HepG2 (cell line): ENCODE measurements around the gene CCL27. TPM values are rescaled to one million over a fixed set of nuclear protein-coding genes. Genes with fewer than 3 reads are reported as not detected.

Experiments
- CHCHD3 ChIP-seq: sonication (generic); formaldehyde crosslinking; IDR thresholded peaks from 2 replicates; pipeline ENCODE4 v1.8.0; 2022; ENCODE audit warnings: mild to moderate bottlenecking, missing genetic modification reagents, moderate library complexity
- CHD4 ChIP-seq: fragments of 200-600 bp; sonication (generic); IDR thresholded peaks from 2 replicates; pipeline ENCODE4 v1.7.0; 2017; ENCODE audit warnings: mild to moderate bottlenecking, low read length, borderline replicate concordance
- ERF ChIP-seq: IDR thresholded peaks from 2 replicates; pipeline ENCODE4 v1.6.1; 2018; ENCODE audit warnings: missing biosample characterization, missing genetic modification reagents
- GPBP1L1 ChIP-seq: sonication (generic); formaldehyde crosslinking; IDR thresholded peaks from 2 replicates; pipeline ENCODE4 v1.5.0; 2020; ENCODE audit warnings: mild to moderate bottlenecking, missing genetic modification reagents
- HNF4A ChIP-seq: sonication (generic); formaldehyde crosslinking; IDR thresholded peaks from 2 replicates; pipeline ENCODE4 v1.4.0; 2020; ENCODE audit warnings: missing genetic modification reagents
- HOXA7 ChIP-seq: sonication (generic); formaldehyde crosslinking; IDR thresholded peaks from 2 replicates; pipeline ENCODE4 v1.8.1; 2022; ENCODE audit warnings: mild to moderate bottlenecking, missing genetic modification reagents, moderate library complexity
- KAT8 ChIP-seq: IDR thresholded peaks from 2 replicates; pipeline ENCODE4 v1.6.1; 2016; ENCODE audit warnings: missing genetic modification reagents, missing compliant biosample characterization
- KMT2A ChIP-seq: sonication (generic); formaldehyde crosslinking; IDR thresholded peaks from 2 replicates; pipeline ENCODE4 v1.4.0; 2020; ENCODE audit warnings: missing genetic modification reagents
- MTF2 ChIP-seq: sonication (generic); formaldehyde crosslinking; IDR thresholded peaks from 2 replicates; pipeline ENCODE4 v1.5.0; 2020; ENCODE audit warnings: missing genetic modification reagents, borderline replicate concordance
- NFATC3 ChIP-seq: sonication (generic); formaldehyde crosslinking; IDR thresholded peaks from 2 replicates; pipeline ENCODE4 v1.5.1; 2020; ENCODE audit warnings: mild to moderate bottlenecking, missing genetic modification reagents
- PBX3 ChIP-seq: sonication (generic); formaldehyde crosslinking; IDR thresholded peaks from 2 replicates; pipeline ENCODE4 v1.8.1; 2023; ENCODE audit warnings: missing genetic modification reagents, inconsistent platforms, borderline replicate concordance
- PCBP2 ChIP-seq: fragments of 200-400 bp; formaldehyde crosslinking; optimal IDR thresholded peaks from 2 replicates; pipeline ENCODE3; 2018; ENCODE audit warnings: low read length, low read depth; ENCODE audit not compliant: poor library complexity, severe bottlenecking
- RELA ChIP-seq: sonication (generic); formaldehyde crosslinking; IDR thresholded peaks from 2 replicates; pipeline ENCODE4 v1.4.0; 2020; ENCODE audit warnings: missing genetic modification reagents
- RORA ChIP-seq: sonication (generic); formaldehyde crosslinking; IDR thresholded peaks from 2 replicates; pipeline ENCODE4 v1.5.0; 2020; ENCODE audit warnings: mild to moderate bottlenecking, missing genetic modification reagents, moderate library complexity
- TFDP1 ChIP-seq: IDR thresholded peaks from 2 replicates; pipeline ENCODE4 v1.6.1; 2016; ENCODE audit warnings: missing compliant biosample characterization, missing genetic modification reagents, borderline replicate concordance
- THAP11 ChIP-seq: IDR thresholded peaks from 2 replicates; pipeline ENCODE4 v1.6.1; 2016; ENCODE audit warnings: missing biosample characterization, missing genetic modification reagents
- TOE1 ChIP-seq: sonication (generic); formaldehyde crosslinking; IDR thresholded peaks from 2 replicates; pipeline ENCODE4 v1.4.0; 2020; ENCODE audit warnings: mild to moderate bottlenecking, missing genetic modification reagents
- U2AF2 ChIP-seq: fragments of 200-400 bp; formaldehyde crosslinking; IDR thresholded peaks from 2 replicates; pipeline ENCODE4 v1.6.1; 2017; ENCODE audit warnings: low read depth, mild to moderate bottlenecking, low read length
- WIZ ChIP-seq: sonication (generic); formaldehyde crosslinking; IDR thresholded peaks from 2 replicates; pipeline ENCODE4 v1.5.1; 2020; ENCODE audit warnings: mild to moderate bottlenecking, missing genetic modification reagents
- ZFP91 ChIP-seq: sonication (generic); formaldehyde crosslinking; IDR thresholded peaks from 2 replicates; pipeline ENCODE4 v1.9.0; 2022; ENCODE audit warnings: missing genetic modification reagents, mild to moderate bottlenecking, borderline replicate concordance
- ZNF180 ChIP-seq: sonication (generic); formaldehyde crosslinking; IDR thresholded peaks from 2 replicates; pipeline ENCODE4 v1.4.0; 2020; ENCODE audit warnings: low read depth, missing genetic modification reagents, borderline replicate concordance
- ZNF446 ChIP-seq: sonication (generic); formaldehyde crosslinking; IDR thresholded peaks from 2 replicates; pipeline ENCODE4 v1.5.0; 2020; ENCODE audit warnings: mild to moderate bottlenecking, missing genetic modification reagents
- ZNF510 ChIP-seq: sonication (generic); formaldehyde crosslinking; IDR thresholded peaks from 2 replicates; pipeline ENCODE4 v1.4.0; 2020; ENCODE audit warnings: low read depth, mild to moderate bottlenecking, missing genetic modification reagents
- ZNF580 ChIP-seq: IDR thresholded peaks from 2 replicates; pipeline ENCODE4 v1.6.1; 2016; ENCODE audit warnings: low read depth, borderline replicate concordance
- ZNF850 ChIP-seq: sonication (generic); formaldehyde crosslinking; conservative IDR thresholded peaks from 2 replicates; pipeline ENCODE4 v1.9.0; 2021; ENCODE audit warnings: mild to moderate bottlenecking, missing genetic modification reagents
- polyA plus RNA-seq, 8 experiments: library from polyadenylated mRNA; depleted of rRNA in 3 of 8; stranded (reverse) in 7 of 8; unstranded in 1 of 8; fragments of >200 nt; fragmentation: Illumina TruSeq in 4 of 8; extraction: Trizol in 4 of 8; gene quantifications; 2 replicates each; pipeline versions ENCODE4 v1.2.1 to v1.2.3, GENCODE V29; 2011 to 2016; ENCODE audit warnings: low read depth in 4 of 8, missing spikeins in 1 of 8, mixed read lengths in 1 of 8; ENCODE audit not compliant: insufficient read depth in 1 of 8
- total RNA-seq, 5 experiments: library from RNA; depleted of rRNA; stranded (reverse); fragments of >200 nt; fragmentation: Illumina TruSeq; extraction: Trizol; gene quantifications; 2 replicates each; pipeline ENCODE4 v1.2.3, GENCODE V29; 2016; ENCODE audit warnings: low read depth in 1 of 5

CCL27 gene
- total and polyA plus RNA-seq, 2 of the 13 experiments (the other 11 are each of a cell fraction or from before 2014, with no cell fraction given) = not detected

GRCh38 chr9:34646211-34647083 is 16.0 kb downstream of the CCL27 start, which contains the start of gene GALT (continued):
- TF ChIP-seq MTF2 (CRISPR knock-in tag) (no peak), ZNF850 (CRISPR knock-in tag) (no peak), ZNF180 (CRISPR knock-in tag) (no peak; the same call in 1 of the 2 replicates), RORA (no peak), CHD4 (no peak), TOE1 (CRISPR knock-in tag) (0 out of 2 replicates have a peak, but pooled peaks have one; percentile 76), NFATC3 (no peak), ZNF580 (peak; percentile 47; the same call in 1 of the 2 replicates), CHCHD3 (no peak), PCBP2 (no peak), ZFP91 (CRISPR knock-in tag) (peak; percentile 87; the same call in 1 of the 2 replicates), THAP11 (CRISPR knock-in tag) (peak; percentile 66), U2AF2 (no peak), PBX3 (no peak), HNF4A (CRISPR knock-in tag) (peak; percentile 61), WIZ (CRISPR knock-in tag) (no peak), HOXA7 (no peak), GPBP1L1 (CRISPR knock-in tag) (no peak), RELA (CRISPR knock-in tag) (no peak), KAT8 (CRISPR knock-in tag) (peak; percentile 78), KMT2A (CRISPR knock-in tag) (peak; percentile 53; the same call in 1 of the 2 replicates), ERF (CRISPR knock-in tag) (peak; percentile 80), ZNF446 (CRISPR knock-in tag) (0 out of 2 replicates have a peak, but pooled peaks have one; percentile 68), TFDP1 (CRISPR knock-in tag) (peak; percentile 40; the same call in 1 of the 2 replicates), ZNF510 (CRISPR knock-in tag) (no peak)
